Smooth muscle cell (in vitro differentiated cells): ENCODE data around the gene KCNJ12. TPM values are rescaled to one million over a fixed set of nuclear protein-coding genes. Genes with fewer than 3 reads are reported as not detected.
"Not testable (repeated sequence)": the region's sequence is repeated elsewhere in the genome, so short reads cannot be mapped to it uniquely, and the experiment has no call there.

Source experiments
- DNase-seq: peaks from one replicate; lab custom pipeline; 2025; ENCODE audit not compliant: unreplicated experiment; lab: John Stamatoyannopoulos, UW
- H2AFZ ChIP-seq: fragments of 200-600 bp; sonication (generic); 2 replicates; pipeline ENCODE4 v1.6.0; 2016; ENCODE audit warnings: antibody characterized with exemption, low read depth, mild to moderate bottlenecking
- H3F3A ChIP-seq: fragments of 200-600 bp; sonication (generic); 2 replicates; pipeline ENCODE4 v1.6.0; 2017; ENCODE audit warnings: antibody characterized with exemption, low read depth
- H3K27ac ChIP-seq: fragments of 200-600 bp; sonication (generic); 2 replicates; pipeline ENCODE4 v1.5.1; 2016; ENCODE audit warnings: low read depth, mild to moderate bottlenecking
- H3K27me3 ChIP-seq: fragments of 200-600 bp; sonication (generic); 2 replicates; pipeline ENCODE4 v1.6.1; 2016; ENCODE audit warnings: low read depth, mild to moderate bottlenecking
- H3K36me3 ChIP-seq: fragments of 200-600 bp; sonication (generic); 2 replicates; pipeline ENCODE4 v1.5.1; 2016; ENCODE audit warnings: low read depth
- H3K4me1 ChIP-seq: fragments of 200-600 bp; sonication (generic); 2 replicates; pipeline ENCODE4 v1.5.1; 2016; ENCODE audit warnings: low read depth
- H3K4me2 ChIP-seq: fragments of 200-600 bp; sonication (generic); 2 replicates; pipeline ENCODE4 v1.6.0; 2016; ENCODE audit warnings: mild to moderate bottlenecking
- H3K4me3 ChIP-seq: fragments of 200-600 bp; sonication (generic); 2 replicates; pipeline ENCODE4 v1.5.1; 2016; ENCODE audit warnings: mild to moderate bottlenecking
- H3K79me2 ChIP-seq: fragments of 200-600 bp; sonication (generic); 2 replicates; pipeline ENCODE4 v1.6.0; 2016; ENCODE audit warnings: low read depth, mild to moderate bottlenecking
- H3K9ac ChIP-seq: fragments of 200-600 bp; sonication (generic); 2 replicates; pipeline ENCODE4 v1.6.0; 2016; ENCODE audit warnings: low read depth
- H3K9me3 ChIP-seq: fragments of 200-600 bp; sonication (generic); replicated peaks from 2 replicates; pipeline ENCODE4 v1.5.1; 2016; ENCODE audit warnings: low read depth
- H4K20me1 ChIP-seq: fragments of 200-600 bp; sonication (generic); 2 replicates; pipeline ENCODE4 v1.6.0; 2016; ENCODE audit warnings: low read depth
- CTCF ChIP-seq: fragments of 200-600 bp; sonication (generic); IDR thresholded peaks from 2 replicates; pipeline ENCODE4 v1.5.1; 2017; ENCODE audit warnings: borderline replicate concordance, mild to moderate bottlenecking, antibody characterized with exemption; ENCODE audit not compliant: insufficient read depth, poor library complexity, severe bottlenecking
- WGBS: methylation state at CpG from one replicate; pipeline ENCODE4 v1.1.7; 2016; ENCODE audit warnings: low lambda C conversion rate; 5-methylcytosine and 5-hydroxymethylcytosine counted together
- polyA plus RNA-seq: library from polyadenylated mRNA; unstranded; fragments of >200 nt; fragmentation: Nextera tagmentation; extraction: Ambion mirVana; gene quantifications from 2 replicates; pipeline ENCODE4 v1.2.1, GENCODE V29; 2016
- total RNA-seq: library from RNA; depleted of rRNA; stranded (reverse); fragments of >200 nt; gene quantifications from 2 replicates; pipeline ENCODE4 v1.2.3, GENCODE V29; 2014

KCNJ12 gene
- total and polyA plus RNA-seq, 2 experiments from 2014 or later = 0.04 to 0.18 TPM

DNA sequence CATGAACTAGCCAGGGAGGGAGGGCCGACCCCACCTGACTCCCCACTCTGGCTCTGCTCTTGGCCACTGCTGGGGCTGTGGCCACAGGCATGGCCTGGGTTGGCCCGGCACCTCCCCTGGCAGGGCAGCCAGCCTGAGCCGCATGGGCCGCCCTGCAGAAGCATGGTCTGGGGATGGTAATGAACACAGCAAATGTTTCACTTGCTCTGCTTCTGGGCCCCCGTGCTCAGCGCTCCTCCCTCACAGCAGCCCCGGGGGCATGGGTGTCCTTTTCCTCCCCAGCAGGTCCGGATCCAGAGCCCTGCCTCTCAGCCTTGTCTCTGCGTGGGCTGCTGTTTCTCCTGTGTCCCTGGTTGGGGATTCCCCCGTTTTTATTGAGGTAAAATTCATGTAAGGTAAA lies 30.9 kb upstream of the KCNJ12 start:
- Histone ChIP-seq H3K4me1 (no peaks in the 10 kb centered on the region), H2AFZ (no peak overlapping the region), H3K36me3 (no peaks in the 10 kb centered on the region), H3K4me2 (no peak overlapping the region), H3K27ac (no peak overlapping the region), H3F3A (no peaks in the 10 kb centered on the region), H3K27me3 (no peaks in the 10 kb centered on the region), H3K4me3 (no peak overlapping the region), H3K79me2 (no peaks in the 10 kb centered on the region), H3K9ac (no peak overlapping the region), H4K20me1 (no peaks in the 10 kb centered on the region), H3K9me3 (no peaks in the 10 kb centered on the region)
- DNase-seq = no peak
- WGBS = 68% methylated on average over 10 of the region's 10 CpGs
- TF ChIP-seq CTCF = no peak

- H3K4me2 ChIP-seq, H3K9me3 ChIP-seq, DNase-seq, H3F3A ChIP-seq, H3K4me3 ChIP-seq, H2AFZ ChIP-seq, H3K9ac ChIP-seq, H3K36me3 ChIP-seq, H3K27ac ChIP-seq, H3K27me3 ChIP-seq, H4K20me1 ChIP-seq, H3K4me1 ChIP-seq, H3K79me2 ChIP-seq: not testable (repeated sequence)
- WGBS = no CpG with 5 or more reads among the region's 2 CpGs
Observed at GRCh38 chr17:21346107-21346506, 30.1 kb upstream of the KCNJ12 start.

DNA sequence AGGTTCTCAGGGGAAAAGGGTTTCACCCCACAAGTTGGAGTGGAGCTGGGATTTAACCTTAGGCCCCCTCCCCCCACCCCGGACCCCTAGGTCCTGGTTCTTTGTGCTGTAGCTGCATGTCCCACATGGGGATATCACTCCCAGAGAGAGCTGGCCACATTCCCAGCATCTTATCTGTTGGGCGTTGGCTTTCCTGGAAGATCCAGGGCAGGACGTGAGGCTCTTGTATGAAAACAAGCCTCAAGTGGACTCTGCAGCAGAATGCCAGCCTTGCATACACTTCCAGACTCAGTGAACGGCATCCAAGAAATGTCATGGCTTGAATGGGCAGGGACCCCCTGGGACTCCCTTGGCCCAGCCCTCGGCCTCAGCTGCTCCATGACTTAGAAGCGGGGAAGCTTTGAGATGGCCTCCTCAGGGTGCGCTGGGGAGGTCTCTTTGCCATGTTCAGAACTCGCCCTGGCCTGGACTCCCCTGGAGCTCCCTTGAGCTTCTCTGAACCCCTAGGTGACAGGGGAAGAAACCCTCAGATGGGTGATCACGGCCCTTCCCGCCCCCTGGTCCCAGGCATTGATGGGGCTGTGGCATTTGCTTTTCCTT lies 29.4 kb upstream of the KCNJ12 start:
- not testable (repeated sequence) for H3K9me3 ChIP-seq, H2AFZ ChIP-seq, H3K4me2 ChIP-seq, H3K36me3 ChIP-seq, DNase-seq, H3F3A ChIP-seq, H3K9ac ChIP-seq, H3K27ac ChIP-seq, H4K20me1 ChIP-seq, H3K4me1 ChIP-seq, H3K79me2 ChIP-seq, H3K4me3 ChIP-seq, H3K27me3 ChIP-seq
- 78% methylated on average over 8 of the region's 10 CpGs for WGBS

GRCh38 chr17:21347660-21348059 lies 28.5 kb upstream of the KCNJ12 start:
- H3F3A ChIP-seq, H3K27ac ChIP-seq, H2AFZ ChIP-seq, H3K4me2 ChIP-seq, DNase-seq, H3K27me3 ChIP-seq, H3K9me3 ChIP-seq, H3K4me3 ChIP-seq, H3K9ac ChIP-seq, H3K4me1 ChIP-seq, H4K20me1 ChIP-seq, H3K36me3 ChIP-seq, H3K79me2 ChIP-seq: not testable (repeated sequence)
- WGBS = 84% methylated on average over 6 of the region's 6 CpGs

GRCh38 chr17:21348081-21348925 lies 27.9 kb upstream of the KCNJ12 start:
- 91% methylated on average over 12 of the region's 14 CpGs for WGBS
- H3K9me3 ChIP-seq, H4K20me1 ChIP-seq, H3K4me3 ChIP-seq, DNase-seq, H3K36me3 ChIP-seq, H3K4me1 ChIP-seq, H3K4me2 ChIP-seq, H3K79me2 ChIP-seq, H2AFZ ChIP-seq, H3K27ac ChIP-seq, H3F3A ChIP-seq, H3K9ac ChIP-seq, H3K27me3 ChIP-seq: not testable (repeated sequence)

- not testable (repeated sequence) for H3F3A ChIP-seq, H3K4me3 ChIP-seq
- 69% methylated on average over 6 of the region's 7 CpGs for WGBS
Observed at GRCh38 chr17:21348926-21349261, 27.3 kb upstream of the KCNJ12 start.

DNA sequence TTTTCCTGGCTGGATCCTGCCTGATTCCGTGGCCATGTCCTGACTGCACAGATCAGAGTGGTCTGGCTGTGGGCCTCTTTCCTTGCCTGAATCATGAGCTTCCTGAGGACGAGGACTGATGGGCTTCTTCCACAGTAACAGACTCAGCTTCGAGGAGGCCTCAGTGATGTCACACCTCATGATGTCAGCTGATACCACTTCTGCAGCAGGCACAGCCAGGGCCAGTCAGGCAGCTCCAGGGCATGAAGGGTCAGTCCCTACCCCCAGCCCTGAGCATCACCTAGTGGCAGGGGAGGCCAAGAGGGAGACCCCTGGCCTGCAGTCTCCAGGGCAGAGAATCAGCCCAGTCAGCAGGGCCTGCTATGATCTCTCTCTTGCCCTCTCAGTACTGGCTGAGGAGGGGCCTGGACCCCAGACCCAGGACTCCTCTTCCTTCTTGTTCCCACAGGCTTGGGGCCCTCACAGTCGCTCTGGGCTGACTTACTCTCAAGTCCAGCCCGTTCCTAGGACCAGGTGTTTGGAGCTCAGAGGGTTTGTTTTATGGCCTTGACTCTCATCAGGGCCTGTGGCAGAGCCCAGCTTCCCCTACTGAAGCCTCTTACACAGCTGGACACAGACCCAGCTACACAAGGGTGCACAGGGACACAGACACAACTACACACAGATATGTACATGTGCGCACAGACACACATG lies 26.7 kb upstream of the KCNJ12 start:
- H3K4me2 ChIP-seq, H3K79me2 ChIP-seq, H3K27me3 ChIP-seq, H4K20me1 ChIP-seq, H3K36me3 ChIP-seq, H3K4me1 ChIP-seq, H3K9ac ChIP-seq, H3K9me3 ChIP-seq, DNase-seq, H3F3A ChIP-seq, H3K27ac ChIP-seq, H2AFZ ChIP-seq, H3K4me3 ChIP-seq: not testable (repeated sequence)
- 77% methylated on average over 6 of the region's 6 CpGs for WGBS

More at GRCh38 chr17:21348926-21349261, 27.3 kb upstream of the KCNJ12 start:
- H3K36me3 ChIP-seq, H3K27me3 ChIP-seq, H3K4me2 ChIP-seq, H3K79me2 ChIP-seq, H2AFZ ChIP-seq, H3K9me3 ChIP-seq, H3K27ac ChIP-seq, H4K20me1 ChIP-seq, DNase-seq, H3K9ac ChIP-seq, H3K4me1 ChIP-seq: not testable (repeated sequence)
